RKO (cell line): ENCODE measurements around the gene PKD2L1.
"Not testable (repeated sequence)": the region's sequence is repeated elsewhere in the genome, so short reads cannot be mapped to it uniquely, and the experiment has no call there.

ENCODE experiments used
- DNase-seq: peaks from one replicate; pipeline ENCODE4 v3.0.0-alpha.2; 2016; ENCODE audit warnings: low spot score

Gene PKD2L1

DNA sequence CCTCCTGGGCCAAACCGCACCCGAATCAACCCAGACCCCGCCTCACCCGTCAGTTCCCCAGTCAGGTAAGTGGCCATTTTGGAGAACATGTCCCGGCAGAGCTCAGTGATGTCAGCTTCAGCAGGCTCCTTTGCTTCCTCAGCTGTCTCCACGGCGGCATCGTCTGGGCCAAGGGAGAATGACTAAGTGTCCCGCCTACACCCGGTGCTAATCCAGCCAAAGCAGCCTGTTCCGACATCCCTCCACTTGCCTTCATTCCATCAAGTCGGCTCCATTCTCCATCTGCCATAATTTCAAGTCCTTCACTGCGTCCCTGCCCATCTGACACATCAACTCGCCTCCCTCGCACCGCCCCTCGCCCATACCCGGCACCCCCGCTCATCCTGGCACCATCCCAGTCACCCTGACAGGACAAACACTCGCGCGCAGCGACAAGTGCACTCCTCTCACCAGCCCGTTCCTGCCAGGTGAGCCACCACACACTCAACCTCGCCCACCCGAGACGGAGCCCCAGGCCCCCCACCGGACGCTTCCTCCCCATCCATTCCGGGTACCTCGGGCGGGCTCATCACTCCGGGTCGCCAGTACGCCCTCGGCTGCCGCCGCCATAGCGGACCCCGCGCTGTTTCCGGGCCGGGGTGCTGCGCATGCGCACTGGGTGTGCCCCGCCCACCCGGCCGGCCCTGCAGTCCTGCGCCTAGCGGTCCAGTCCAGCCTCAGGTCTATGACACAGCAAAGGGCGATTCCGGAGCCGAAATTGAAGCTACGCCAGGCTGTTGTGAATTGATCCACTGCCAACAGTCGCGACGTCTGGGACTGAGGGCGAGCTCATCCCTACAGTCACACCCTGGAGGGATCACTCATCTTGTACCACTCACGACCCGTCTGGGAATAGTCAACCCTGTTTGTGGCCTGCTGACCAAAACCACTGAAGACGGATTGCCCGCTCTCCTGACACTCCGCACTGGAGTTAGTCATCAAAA lies 43.7 kb downstream of the PKD2L1 start, which contains the start of gene BLOC1S2:
BLOC1S2 (minus strand) TSS at position 630 of the 983 bp plus-strand sequence; CDS start at position 609, 21 bp downstream.
- peak; percentile 94 for DNase-seq

DNA sequence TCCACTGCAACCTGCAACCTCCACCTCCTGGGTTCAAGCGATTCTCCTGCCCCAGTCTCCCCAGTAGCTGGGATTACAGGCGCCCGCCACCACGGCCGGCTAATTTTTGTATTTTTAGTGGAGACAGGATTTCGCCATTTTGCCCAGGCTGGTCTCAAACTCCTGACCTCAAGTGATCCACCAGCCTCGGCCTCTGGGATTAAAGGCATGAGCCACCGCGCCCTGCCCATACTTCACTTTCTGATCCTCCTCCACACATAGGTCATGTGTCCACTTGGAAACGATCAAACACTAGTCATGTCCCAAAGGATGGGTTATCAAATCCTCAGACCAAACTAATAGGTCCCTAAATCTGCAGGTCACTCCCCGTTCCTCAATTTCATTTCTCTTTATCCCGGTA lies 44.7 kb downstream of the PKD2L1 start:
- peak; percentile 36 for DNase-seq

DNA sequence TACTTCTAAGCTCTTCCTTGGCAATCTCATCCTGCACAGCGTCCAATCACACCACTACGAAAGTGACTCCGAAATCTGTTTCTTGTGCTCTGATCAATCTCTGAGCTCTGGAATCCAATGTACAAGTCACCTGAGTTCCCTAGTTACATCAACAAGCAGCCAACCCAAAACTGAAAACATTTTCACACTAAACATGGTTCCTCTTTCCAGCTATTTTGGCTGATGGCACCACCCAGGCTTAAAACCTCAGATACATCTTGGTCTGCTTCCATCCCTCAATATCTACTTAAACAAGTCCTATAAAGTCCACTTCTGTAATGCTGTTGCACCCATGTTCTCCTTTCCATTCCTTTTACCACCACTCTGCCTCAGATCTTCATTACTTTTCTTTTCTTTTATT lies 47.1 kb downstream of the PKD2L1 start:
- no peak for DNase-seq

DNA sequence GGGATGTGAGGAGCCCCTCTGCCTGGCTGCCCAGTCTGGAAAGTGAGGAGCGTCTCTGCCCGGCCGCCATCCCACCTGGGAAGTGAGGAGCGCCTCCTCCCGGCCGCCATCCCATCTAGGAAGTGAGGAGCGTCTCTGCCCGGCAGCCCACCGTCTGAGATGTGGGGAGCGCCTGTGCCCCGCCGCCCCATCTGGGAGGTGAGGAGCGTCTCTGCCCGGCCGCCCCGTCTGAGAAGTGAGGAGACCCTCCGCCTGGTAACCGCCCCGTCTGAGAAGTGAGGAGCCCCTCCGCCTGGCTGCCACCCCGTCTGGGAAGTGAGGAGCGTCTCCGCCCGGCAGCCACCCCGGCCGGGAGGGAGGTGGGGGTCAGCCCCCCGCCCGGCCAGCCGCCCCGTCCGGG lies 53.1 kb downstream of the PKD2L1 start:
- DNase-seq, result not testable (repeated sequence)

DNA sequence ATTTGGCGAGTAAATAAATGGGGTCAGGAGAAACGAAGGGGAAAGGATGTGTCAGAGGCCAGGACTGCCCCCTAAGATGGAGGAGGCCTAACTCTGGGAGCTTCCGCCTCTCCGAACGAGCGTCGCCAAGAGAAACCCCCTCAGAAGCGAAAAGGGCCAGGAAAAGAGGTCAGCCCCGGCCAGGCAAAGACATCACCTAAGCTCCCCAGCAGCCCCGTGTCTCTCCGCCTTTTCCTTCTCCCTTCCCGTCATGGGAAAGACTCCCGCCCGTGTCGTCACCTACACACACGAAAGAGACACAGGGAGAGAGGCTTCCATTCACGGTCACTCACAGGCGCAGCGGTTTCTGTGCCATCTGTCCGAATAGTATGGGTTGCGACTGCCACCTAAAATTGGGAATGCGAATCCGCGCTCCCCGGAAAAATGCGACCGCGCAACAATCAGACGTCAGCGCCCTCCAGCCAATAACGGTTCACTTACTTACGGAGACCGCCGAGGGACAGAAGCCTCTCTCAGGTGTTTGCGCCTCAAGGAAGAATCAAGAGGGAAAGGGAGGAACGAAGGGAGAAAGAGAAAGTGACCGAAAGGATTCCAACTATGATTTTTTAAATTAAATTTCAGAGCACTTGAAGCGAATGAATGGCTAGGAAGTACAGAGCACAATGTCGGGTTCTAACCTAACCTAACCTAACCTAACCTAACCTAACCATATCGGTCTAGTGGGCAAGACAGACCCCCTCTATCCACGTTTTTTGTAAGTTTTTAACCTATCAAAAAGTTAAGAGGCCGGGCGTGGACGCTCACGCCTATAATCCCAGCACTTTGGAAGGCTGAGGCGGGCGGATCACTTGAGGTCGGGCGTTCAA lies 62.6 kb downstream of the PKD2L1 start, which contains the start of gene CWF19L1:
CWF19L1 (minus strand) TSS at position 400 of the 866 bp plus-strand sequence; CDS start at position 355, 45 bp downstream.
- peak; percentile 91 for DNase-seq

DNA sequence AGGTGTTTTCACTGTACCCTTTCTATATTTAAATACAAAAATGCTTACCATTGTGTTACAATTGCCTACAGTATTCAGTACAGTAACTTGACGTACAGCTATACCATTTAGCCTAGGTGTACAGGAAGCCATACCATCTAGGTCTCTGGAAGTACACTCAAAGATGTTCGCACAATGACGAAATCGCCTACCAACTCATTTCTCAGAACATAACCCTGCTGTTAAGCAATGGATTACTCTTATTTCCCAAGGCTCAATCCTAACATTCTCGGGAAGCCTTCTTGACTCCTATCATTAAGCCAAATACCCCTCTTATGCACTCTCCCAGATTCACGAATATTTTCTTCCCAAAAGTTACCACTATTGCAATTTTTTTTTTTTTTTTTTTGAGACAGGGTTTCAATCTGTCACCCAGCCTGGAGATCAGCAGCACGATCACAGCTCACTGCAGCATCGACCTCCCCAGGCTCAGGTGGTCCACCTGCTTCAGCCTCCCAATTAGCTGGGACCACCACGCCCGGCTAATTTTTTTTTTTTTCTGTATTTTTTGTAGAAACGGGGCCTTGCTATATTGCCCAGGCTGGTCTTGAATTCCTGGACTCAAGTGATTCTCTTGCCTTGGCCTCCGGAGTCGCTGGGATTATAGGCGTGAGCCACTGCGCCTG lies 64.1 kb downstream of the PKD2L1 start:
- no peak for DNase-seq

DNA sequence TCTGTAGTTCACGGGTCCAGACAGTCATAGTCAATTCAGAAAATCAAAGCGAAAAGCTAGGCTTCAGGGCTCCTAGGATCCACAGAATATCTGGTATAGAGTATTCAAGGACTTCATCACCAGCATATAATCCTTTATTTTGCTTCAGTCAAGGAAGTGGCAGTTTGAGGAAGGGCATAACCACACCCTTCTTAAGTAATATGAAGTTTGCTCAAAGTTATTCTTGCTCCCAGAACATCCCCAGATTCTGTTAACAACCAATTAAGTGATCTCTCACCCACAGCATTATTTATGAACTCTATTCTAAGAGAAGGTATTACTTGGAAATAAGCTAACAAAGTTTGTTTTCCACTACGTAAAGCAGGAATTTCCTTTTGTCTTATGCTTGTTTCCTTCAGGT lies 75.8 kb downstream of the PKD2L1 start:
- no peak for DNase-seq

DNA sequence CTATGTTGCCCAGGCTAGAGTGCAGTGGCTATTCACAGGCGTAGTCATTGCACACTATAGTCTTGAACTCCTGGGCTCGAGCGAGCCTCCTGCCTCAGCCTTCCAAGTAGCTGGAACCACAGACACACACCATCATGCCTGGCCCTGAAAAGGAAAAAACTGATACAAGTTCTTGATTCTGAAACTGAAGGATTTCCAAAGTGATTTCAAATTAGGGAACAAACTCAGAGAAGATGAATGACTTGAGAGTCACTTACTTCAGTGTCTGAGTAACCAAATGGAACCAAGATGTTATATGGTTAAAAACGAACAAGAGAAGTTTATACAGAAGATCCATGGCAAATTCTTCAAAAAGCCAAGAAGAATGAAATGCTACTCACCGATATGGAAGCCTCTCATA lies 77.0 kb downstream of the PKD2L1 start:
- DNase-seq, result no peak

DNA sequence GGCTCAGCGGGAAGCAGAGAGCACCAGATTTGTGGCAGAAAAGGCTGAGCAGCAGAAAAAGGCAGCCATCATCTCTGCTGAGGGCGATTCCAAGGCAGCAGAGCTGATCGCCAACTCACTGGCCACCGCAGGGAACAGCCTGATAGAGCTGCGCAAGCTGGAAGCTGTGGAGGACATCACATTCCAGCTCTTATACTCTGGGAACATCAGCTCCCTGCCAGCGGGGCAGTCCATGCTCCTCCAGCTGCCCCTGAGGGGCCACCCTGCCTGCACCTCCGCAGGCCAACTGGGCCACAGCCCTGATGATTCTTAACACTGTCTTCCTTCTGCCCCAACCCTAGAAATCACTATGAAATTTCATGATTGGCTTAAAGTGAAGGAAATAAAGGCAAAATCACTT lies 81.2 kb downstream of the PKD2L1 start:
- DNase-seq, result no peak

DNA sequence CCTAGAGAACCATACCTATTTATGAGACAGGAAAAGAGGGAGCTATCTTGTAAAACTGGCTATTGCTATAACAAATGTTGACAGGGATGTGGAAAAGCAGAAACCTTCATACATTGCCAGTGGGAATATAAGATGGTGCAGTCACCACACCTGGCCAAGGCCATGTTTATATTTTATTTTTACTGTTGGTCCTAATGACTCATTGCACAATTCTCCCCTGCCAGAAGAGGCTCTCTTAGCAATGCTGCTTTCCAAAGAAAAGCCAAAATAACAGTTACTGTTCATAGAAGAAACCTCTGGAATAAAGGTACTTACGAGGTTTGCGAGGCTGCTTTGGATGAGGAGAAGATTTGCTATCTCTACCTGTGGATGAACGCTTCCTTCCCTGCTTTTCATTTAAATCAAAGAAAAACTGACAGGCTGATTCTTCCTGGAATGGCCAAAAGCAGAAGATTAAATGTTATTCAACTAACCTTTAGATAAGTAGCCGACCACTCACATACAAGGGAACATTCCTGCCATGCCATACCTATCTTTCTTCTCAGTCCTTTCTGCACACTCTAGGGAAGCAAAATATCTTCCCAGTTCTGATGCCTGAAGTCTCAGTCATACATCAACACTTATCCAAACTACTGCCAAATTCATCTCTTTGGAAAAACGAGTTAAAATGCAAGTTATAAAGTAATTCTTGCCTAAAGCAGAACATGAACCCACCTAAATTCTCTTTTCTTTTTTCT lies 84.4 kb downstream of the PKD2L1 start:
- DNase-seq, result no peak

DNA sequence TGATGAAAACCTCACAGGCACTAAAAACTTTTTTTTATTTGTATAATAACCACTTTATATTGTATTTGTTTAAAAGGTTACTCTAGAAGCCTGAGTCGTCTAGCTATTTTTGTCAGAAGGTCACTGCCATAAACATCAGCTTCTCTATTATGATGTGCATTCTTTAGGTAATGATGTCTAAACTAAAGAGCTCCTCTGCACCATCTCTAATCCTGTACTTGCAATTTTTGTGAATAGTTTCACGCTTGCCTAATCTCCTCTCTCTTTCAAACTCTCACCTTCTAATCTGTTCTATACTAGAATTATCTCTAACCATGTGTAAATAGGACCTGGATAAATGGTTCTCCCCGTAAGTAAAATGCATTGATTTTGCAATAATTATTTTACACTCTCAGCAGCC lies 90.2 kb downstream of the PKD2L1 start:
- DNase-seq, result no peak

DNA sequence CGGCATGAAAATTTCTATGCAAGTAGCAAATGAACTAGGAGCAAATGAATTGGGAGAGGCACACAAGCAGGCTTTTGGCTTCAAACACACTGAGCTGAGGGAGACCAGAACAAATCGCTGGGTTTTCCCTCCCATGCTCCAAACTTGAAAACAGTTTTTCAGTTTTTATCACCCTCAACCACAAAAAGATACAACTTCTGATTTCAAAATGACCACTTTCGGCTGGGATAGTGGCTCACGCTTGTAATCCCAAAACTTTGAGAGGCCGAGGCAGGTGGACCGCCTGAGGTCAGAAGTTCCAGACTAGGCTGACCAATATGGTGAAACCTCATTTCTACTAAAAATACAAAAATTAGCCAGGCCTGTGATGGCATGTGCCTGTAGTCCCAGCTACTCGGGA lies 91.6 kb downstream of the PKD2L1 start:
- DNase-seq, result no peak
